Ishikawa (cell line): ENCODE measurements around the gene NR5A2.

Experiments
- FOXM1 ChIP-seq: IDR thresholded peaks from 2 replicates; pipeline ENCODE4 v1.6.1; 2012; ENCODE audit warnings: low read depth, borderline replicate concordance
- RAD21 ChIP-seq: IDR thresholded peaks from 2 replicates; pipeline ENCODE4 v1.6.1; 2012; ENCODE audit warnings: low read depth
- REST ChIP-seq: IDR thresholded peaks from 2 replicates; pipeline ENCODE4 v1.6.1; 2012; ENCODE audit warnings: low read depth, mild to moderate bottlenecking
- TAF1 ChIP-seq: IDR thresholded peaks from 2 replicates; pipeline ENCODE4 v1.6.1; 2012; ENCODE audit warnings: low read depth, mild to moderate bottlenecking
- TCF12 ChIP-seq: IDR thresholded peaks from 2 replicates; pipeline ENCODE4 v1.6.1; 2012; ENCODE audit warnings: low read depth
- TEAD4 ChIP-seq: IDR thresholded peaks from 2 replicates; pipeline ENCODE4 v1.6.1; 2012

DNA sequence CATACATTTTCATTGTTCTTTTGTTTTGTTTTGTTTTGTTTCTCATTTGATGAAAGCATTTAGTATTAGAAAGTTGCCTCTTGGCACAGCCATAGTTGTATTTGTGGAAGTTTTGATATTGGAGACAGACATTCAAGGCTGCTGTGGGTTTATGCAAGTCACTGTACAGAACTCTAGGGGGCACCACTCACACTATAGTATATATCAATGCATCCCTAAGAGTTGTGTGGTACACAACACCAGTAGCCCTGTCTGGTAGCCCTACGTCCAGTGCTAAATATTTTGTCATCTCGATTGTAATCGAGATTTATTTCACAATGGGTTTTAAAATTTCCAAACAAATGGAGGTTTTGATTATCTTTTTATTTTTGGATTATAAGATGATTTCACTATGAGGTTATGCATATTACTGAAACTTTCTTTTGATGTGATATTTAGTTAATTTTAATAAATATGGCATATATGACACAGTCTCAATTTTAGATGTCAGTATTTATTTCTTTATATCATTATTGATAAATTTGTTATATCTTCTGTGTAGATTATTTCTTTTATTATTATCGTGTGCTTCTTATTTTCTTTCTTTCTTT, 112.2 kb downstream of the NR5A2 start:
- TF ChIP-seq RAD21: peak; percentile 73
- TF ChIP-seq FOXM1: no peak
- TF ChIP-seq TAF1: no peak
- no peak for TF ChIP-seq REST
- TF ChIP-seq TEAD4: no peak
- no peak for TF ChIP-seq TCF12
